Stimulated activated CD8-positive, alpha-beta memory T cell treated with anti-CD3 and anti-CD28 coated beads, Interleukin-12 subunit alpha, Interleukin-12 subunit beta, amount 100 ng/mL, for 24 hours (primary cell): ENCODE results near the gene GCK.
"Not testable (repeated sequence)": the region's sequence is repeated elsewhere in the genome, so short reads cannot be mapped to it uniquely, and the experiment has no call there.

Source experiments
- DNase-seq: peaks from one replicate; pipeline ENCODE4 v3.0.0-alpha.2; 2020; ENCODE audit errors: extremely low read depth

The GCK gene

GRCh38 chr7:44180631-44181030 is 8.6 kb downstream of the GCK start:
- no peak for DNase-seq

GRCh38 chr7:44177570-44178131 is 11.6 kb downstream of the GCK start:
- DNase-seq, result no peak

GRCh38 chr7:44176486-44176885 is 12.8 kb downstream of the GCK start:
- DNase-seq, result no peak

- no peak for DNase-seq
Measured at GRCh38 chr7:44175730-44176129, 13.5 kb downstream of the GCK start.

GRCh38 chr7:44174694-44174948 is 14.6 kb downstream of the GCK start:
- not testable (repeated sequence) for DNase-seq

GRCh38 chr7:44173911-44174693 is 15.1 kb downstream of the GCK start:
- no peak for DNase-seq

DNA sequence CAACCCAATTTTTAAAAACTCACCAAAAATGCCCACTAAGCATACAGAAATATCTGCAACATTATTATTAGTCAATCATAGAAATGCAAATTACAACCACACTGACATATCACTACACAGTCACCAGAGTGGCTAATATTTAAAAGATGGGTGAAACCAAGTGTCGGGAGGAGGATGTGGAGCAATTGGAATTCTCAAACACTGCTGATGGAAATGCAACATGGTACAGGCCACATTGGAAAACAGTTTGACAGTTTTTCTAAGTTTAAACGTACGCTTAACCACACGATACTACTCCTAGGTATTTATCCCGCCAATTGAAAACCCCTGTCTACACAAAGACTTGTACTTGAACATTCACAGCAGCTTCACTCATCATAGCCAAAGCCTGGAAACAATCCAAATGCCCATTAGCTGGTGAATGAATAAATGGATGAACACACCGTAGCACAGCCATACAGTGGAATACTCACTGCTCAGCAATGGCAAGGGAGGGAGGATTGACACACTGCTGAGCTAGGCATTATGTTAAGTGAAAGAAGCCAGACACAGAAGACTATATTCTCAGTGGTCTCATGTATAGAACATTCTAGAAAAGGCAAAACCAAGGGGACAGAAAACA is 16.3 kb downstream of the GCK start:
- no peak for DNase-seq

DNA sequence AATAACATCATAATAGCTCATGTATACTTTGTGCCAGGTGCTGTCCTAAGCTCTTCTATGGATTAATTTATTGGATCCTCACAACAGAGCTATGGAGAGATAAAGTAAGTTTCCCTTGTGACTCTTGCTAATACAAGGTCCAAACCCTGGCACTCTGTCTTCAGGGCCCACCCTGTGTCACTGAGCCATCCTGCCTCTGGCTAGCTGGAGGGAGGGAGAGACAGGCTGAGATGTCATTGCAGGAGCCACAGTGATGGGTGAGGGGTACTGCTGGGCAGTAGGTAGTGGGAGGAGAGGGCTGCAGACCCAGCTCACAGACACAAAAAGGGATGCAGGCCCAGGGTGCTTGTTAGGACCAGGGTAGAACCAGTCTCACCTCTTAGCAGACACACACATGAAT is 16.9 kb downstream of the GCK start:
- DNase-seq, result no peak

DNA sequence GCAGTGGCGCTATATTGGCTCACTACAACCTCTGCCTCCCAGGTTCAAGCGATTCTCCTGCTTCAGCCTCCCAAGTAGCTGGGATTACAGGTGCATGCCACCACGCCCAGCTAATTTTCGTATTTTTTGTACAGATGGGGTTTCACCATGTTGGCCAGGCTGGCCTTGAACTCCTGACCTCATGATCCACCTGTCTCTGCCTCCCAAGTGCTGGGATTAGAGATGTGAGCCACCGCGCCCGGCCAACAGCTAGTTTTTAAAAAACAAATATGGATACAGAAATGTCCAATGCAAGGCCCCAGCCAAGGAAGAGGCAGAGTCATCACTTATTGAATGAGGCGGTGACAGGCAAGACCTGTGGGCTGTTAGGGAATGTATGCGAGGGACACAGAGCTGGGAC is 17.3 kb downstream of the GCK start:
- DNase-seq, result not testable (repeated sequence)

GRCh38 chr7:44167920-44168319 is 21.3 kb downstream of the GCK start:
- no peak for DNase-seq

DNA sequence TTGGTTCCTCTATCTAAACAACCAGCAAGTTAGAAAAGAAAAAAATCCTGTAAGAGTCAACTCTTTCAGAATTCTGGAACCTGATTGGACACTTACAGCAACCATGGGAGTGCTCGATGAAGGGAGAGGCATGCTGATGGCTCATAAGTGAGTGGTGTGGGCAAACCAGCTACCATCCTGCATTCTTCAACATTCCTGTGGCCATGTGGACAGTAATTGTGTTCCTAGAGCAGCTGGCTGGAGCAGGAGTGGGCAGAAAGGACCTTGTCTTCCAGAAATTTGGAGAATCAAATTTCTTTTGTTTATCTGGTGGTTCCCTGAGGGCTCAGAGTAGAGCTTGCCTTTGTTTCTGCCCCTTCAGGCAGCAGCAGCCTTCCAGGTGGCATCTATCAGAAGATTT is 25.6 kb downstream of the GCK start:
- no peak for DNase-seq

DNA sequence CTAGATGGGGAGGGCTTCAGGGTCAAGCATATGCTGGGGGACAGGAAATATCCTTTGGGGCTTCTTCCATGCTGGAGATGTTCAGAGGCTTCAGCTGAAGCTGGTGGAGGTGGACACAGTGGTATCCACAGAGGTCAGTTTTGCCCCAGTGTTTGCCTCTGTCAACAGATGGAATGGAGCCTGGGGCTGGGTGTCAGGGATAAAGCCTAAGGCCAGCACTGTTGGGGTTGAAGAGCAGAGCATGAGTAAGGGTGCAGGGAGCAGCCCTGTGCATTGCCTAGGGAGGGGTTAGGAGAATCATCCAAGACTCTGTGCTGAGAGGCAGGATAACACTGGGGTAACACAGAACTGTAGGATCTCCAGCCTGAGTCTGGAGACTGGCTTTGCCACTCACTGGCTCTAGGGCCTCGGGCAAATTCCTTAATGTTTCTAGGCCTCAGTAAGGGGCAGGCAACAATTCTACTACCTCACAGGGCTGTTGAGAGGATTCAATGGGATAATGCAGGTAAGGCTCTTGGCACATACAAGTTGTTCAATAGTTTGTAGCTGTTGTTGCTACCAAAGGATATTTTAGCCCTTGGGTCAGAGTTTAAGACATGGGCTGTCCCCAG is 26.3 kb downstream of the GCK start:
- DNase-seq, result no peak

- no peak for DNase-seq
Measured at GRCh38 chr7:44162179-44162578, 27.1 kb downstream of the GCK start.

GRCh38 chr7:44161371-44161770 is 27.9 kb downstream of the GCK start:
- no peak for DNase-seq

DNA sequence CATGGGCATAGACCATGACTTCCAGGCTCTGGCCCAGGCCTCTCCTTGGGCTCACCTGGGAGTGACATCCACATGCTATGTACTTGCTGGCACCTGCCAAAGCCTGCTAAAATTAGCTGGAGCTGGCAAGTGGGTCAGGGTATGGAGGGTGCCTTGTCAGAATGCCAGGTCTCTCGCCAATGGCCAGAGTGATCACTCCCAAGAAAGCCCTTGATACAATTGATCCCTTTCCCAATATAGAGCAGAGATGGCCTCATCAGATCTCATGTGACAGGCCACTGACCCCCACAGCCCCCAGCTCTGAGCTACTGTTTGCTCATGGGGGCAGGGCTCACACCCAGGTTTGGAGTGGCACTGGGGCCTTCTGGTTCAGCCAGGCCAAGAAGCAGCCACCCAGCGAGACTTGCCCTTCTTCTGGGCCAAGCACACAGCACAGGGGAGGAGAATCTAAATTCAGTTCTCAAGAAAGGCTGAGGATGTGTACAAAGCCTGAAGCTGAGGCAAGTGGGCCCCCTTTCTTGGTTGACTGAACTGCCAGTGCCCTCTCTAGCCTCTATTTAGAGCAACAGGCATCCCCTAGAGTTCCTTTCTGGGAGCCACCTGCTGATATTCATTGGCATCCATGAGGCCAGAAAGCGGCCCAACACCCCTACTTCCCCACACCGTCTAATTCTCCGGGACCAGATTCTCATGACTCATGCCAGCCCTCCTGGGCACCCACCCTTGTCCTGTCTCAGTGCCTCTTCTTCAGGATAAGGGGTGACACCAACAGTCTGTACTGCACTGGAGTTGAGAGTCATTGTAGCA is 29.2 kb downstream of the GCK start:
- no peak for DNase-seq

- DNase-seq, result no peak
Measured at GRCh38 chr7:44158873-44159631, 30.2 kb downstream of the GCK start.

- DNase-seq, result no peak
Measured at GRCh38 chr7:44158096-44158872, 31.0 kb downstream of the GCK start.

GRCh38 chr7:44157116-44158080 is 31.8 kb downstream of the GCK start:
- no peak for DNase-seq

- DNase-seq, result no peak
Measured at GRCh38 chr7:44156453-44157010, 32.7 kb downstream of the GCK start.
